ENCODE data around the gene SMARCD1. TPM values are rescaled to one million over a fixed set of nuclear protein-coding genes. Genes with fewer than 3 reads are reported as not detected.

SMARCD1 gene
- total RNA-seq, 2 donors from 2014 or later, result 29.6 to 35.5 TPM

DNA sequence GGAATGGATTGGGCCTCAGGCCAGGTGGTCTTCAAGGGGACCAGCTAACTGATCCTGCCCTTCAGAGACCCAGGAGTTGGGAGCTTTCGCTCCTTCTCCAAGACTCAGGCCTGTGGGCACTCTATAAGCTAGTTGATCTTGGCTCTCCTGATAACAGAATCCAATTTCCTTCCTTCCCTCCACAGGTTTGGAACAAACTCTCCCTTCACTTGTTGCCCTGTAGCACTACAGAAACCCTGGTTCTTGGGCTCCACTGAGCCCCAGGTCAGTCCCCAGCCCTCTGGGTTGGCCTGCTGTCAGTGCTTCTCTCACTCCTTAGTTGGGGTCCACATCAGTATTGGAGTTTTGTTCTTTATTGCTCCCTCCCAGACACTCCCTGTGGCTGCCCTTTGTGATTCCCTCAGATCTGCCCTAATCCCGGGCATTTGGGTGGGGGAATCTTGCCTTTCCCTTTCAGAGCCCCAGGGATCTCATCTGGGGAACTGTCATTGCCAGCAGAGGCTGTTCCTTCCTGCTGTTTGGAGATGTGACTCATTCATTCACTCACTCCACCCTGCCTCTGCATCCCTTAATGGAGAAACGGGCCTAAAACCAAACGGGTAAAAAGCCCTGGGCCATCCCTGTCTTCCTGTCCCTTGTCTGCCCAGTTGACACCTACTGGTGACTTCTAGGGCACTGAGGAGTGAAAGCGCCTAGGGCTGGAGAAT is 14.3 kb downstream of the SMARCD1 start:
- no peaks in the 10 kb centered on the region for H3K27me3 ChIP-seq
- H3K4me1 ChIP-seq, result peaks cover 0 to 18% of the 10 kb centered on the region in 2 donors
- TF ChIP-seq, protein P1, sequence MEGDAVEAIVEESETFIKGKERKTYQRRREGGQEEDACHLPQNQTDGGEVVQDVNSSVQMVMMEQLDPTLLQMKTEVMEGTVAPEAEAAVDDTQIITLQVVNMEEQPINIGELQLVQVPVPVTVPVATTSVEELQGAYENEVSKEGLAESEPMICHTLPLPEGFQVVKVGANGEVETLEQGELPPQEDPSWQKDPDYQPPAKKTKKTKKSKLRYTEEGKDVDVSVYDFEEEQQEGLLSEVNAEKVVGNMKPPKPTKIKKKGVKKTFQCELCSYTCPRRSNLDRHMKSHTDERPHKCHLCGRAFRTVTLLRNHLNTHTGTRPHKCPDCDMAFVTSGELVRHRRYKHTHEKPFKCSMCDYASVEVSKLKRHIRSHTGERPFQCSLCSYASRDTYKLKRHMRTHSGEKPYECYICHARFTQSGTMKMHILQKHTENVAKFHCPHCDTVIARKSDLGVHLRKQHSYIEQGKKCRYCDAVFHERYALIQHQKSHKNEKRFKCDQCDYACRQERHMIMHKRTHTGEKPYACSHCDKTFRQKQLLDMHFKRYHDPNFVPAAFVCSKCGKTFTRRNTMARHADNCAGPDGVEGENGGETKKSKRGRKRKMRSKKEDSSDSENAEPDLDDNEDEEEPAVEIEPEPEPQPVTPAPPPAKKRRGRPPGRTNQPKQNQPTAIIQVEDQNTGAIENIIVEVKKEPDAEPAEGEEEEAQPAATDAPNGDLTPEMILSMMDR (IDR thresholded peaks at IDR 0.05), result no peak
- peaks cover 59% of the 10 kb centered on the region for H3K36me3 ChIP-seq
- no peak overlapping the region for H3K4me3 ChIP-seq
- DNase-seq (ENCODE audit: low spot score), result no peak
- peak overlapping the region in 1 of 2 donors; percentile 20 for H3K27ac ChIP-seq
- no peaks in the 10 kb centered on the region for H3K9me3 ChIP-seq

DNA sequence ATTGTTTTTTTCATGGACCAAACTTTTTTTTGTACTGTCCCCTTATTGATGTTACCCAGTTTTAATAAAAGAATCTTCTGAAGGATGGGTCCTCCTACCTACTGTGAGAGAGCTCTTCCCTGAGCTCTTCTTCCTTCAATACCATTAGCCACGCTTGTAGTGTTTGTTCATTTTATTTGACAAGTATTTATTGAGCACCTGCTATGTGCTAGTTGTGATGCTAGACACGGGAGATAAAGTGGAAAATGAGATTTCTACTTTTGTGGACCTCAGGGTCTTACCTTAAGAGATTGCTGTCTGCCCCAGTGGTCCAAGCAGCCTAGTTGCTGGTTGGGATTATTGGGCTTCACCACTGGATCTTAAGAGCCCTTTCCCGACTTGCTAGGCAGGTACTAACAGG is 15.4 kb downstream of the SMARCD1 start:
- TF ChIP-seq, protein P1 (IDR thresholded peaks at IDR 0.05), result no peak
- Histone ChIP-seq H3K4me3 (no peak overlapping the region), H3K9me3 (no peaks in the 10 kb centered on the region), H3K36me3 (peaks cover 48% of the 10 kb centered on the region), H3K27me3 (no peaks in the 10 kb centered on the region), H3K4me1 (peaks cover 0 to 29% of the 10 kb centered on the region in 2 donors), H3K27ac (no peak overlapping the region)
- no peak for DNase-seq (ENCODE audit: low spot score)

DNA sequence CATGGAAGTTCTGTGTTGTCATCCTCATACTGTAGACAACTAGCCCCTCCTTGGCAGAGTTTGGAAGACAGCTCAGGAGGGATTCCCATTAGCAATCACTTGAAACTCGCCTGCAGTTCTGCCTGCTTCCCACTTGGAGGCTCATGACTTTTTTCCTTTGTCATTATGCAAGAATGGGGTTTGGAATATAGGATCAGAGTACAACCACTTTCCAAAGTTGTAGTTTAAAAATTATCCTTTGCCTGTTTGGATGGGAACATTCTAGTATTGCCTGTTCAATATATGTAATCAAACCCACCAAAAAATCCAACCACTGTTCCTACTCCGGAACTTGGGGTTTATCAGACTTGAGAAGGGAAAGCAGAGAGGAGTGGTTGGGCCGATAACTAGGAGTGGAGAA is 16.5 kb downstream of the SMARCD1 start:
- TF ChIP-seq, protein P1 (IDR thresholded peaks at IDR 0.05), result peak in 1 of 2 donors; percentile 52
- H3K4me3 ChIP-seq, result no peak overlapping the region
- peaks cover 37% of the 10 kb centered on the region for H3K36me3 ChIP-seq

DNA sequence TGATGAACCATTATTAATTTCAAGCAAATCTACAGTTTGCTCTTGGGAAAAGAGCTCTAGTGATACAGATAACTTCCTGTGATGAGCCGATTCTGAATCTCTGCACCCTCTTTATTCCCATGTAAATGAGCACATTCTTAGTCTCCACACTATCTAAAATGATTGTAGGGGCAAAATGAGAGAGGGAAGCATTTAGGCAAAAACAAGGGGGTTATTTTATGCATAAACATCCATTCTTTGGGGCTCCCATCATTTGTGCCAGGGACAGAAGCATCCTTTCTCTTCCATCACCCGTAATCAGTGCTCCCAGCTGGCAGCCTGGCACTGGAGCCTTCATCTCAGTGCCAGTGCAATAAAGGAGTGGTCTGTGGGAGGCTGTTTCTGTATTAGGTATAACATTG is 17.0 kb downstream of the SMARCD1 start:
- peaks cover 0 to 29% of the 10 kb centered on the region in 2 donors for H3K4me1 ChIP-seq
- no peaks in the 10 kb centered on the region for H3K9me3 ChIP-seq
- TF ChIP-seq, protein P1 (IDR thresholded peaks at IDR 0.05), result no peak
- H3K27me3 ChIP-seq, result no peaks in the 10 kb centered on the region
- no peak overlapping the region for H3K27ac ChIP-seq
- no peak for DNase-seq (ENCODE audit: low spot score)
- H3K36me3 ChIP-seq, result peaks cover 32% of the 10 kb centered on the region
- H3K4me3 ChIP-seq, result no peak overlapping the region

More for the DNA sequence above, 16.5 kb downstream of the SMARCD1 start:
- H3K9me3 ChIP-seq, result no peaks in the 10 kb centered on the region
- H3K27me3 ChIP-seq, result no peaks in the 10 kb centered on the region
- H3K4me1 ChIP-seq, result peaks cover 0 to 29% of the 10 kb centered on the region in 2 donors
- H3K27ac ChIP-seq, result no peak overlapping the region
- DNase-seq (ENCODE audit: low spot score), result no peak

DNA sequence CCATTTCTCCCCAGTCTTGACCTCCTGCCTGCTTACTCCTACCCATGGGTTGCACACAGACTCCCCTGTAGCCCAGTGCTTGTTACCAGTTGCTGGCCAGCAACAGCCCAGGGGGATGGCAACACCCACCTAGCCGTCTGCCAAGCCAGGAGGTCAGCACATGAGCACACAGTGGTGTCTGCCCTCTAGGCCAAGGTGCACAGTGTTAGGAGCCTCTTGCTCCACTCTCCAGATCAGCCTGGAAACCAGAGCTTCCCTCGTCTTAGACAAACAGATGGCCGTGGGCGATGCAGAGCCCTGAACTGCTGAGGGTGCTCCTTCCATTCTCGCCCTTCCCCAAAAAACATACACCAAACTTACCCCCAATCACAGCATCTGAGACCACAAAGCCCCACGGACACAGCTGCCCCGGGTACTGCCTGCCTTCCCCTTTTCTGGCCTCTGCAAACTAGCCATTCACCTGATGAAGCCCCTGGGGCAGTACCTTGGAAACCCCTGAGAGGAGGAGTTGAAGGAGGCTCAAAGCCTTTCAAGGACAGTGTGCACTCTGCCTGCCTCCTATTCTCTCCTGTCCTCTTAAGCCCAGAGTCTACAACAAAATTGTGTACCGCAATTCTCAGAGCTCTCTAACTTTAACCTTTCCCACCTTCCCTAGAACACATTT is 17.6 kb downstream of the SMARCD1 start:
- no peak for DNase-seq (ENCODE audit: low spot score)
- H3K4me3 ChIP-seq, result no peak overlapping the region
- H3K36me3 ChIP-seq, result peaks cover 26% of the 10 kb centered on the region
- peaks cover 0 to 29% of the 10 kb centered on the region in 2 donors for H3K4me1 ChIP-seq
- no peaks in the 10 kb centered on the region for H3K27me3 ChIP-seq
- TF ChIP-seq, protein P1 (IDR thresholded peaks at IDR 0.05), result no peak
- H3K9me3 ChIP-seq, result no peaks in the 10 kb centered on the region
- H3K27ac ChIP-seq, result no peak overlapping the region
